Measurements from ENCODE around the gene FAM3A.

FAM3A gene

DNA sequence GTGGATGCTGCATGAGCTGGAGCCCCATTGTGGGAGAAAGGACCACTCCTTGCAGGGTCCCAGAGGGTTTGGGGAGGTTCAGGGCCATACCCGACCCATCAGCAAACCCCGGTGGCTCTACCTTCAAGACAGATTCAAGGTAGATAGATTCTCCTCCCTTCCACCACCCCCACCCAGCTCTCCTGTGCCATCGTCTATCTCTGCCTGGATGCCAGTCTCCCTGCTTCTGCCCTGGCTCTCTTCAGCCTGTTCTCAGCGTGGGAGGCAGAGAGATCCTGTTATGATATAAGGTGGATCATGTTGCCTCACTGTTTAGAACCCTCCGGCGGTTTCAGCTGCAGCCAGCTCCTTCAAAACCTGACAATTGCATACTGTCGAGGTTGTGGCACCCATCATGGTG is 42.3 kb downstream of the FAM3A start:
- DNase-seq (ENCODE audit: extremely low read depth, insufficient read length), result no peak
- Histone ChIP-seq H3K4me3 (replicated peaks; ENCODE audit: low read depth, low read length) (no peak overlapping the region), H3K27me3 (replicated peaks; ENCODE audit: control insufficient read depth, insufficient read depth, low read length) (no peaks in the 10 kb centered on the region), H3K36me3 (ENCODE audit: control insufficient read depth, insufficient read depth, low read length) (no peaks in the 10 kb centered on the region; the same call in 1 of the 2 replicates)
- TF ChIP-seq, protein P1, sequence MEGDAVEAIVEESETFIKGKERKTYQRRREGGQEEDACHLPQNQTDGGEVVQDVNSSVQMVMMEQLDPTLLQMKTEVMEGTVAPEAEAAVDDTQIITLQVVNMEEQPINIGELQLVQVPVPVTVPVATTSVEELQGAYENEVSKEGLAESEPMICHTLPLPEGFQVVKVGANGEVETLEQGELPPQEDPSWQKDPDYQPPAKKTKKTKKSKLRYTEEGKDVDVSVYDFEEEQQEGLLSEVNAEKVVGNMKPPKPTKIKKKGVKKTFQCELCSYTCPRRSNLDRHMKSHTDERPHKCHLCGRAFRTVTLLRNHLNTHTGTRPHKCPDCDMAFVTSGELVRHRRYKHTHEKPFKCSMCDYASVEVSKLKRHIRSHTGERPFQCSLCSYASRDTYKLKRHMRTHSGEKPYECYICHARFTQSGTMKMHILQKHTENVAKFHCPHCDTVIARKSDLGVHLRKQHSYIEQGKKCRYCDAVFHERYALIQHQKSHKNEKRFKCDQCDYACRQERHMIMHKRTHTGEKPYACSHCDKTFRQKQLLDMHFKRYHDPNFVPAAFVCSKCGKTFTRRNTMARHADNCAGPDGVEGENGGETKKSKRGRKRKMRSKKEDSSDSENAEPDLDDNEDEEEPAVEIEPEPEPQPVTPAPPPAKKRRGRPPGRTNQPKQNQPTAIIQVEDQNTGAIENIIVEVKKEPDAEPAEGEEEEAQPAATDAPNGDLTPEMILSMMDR (IDR thresholded peaks at IDR 0.05; ENCODE audit: insufficient read depth, low read length, poor library complexity, severe bottlenecking), result no peak

DNA sequence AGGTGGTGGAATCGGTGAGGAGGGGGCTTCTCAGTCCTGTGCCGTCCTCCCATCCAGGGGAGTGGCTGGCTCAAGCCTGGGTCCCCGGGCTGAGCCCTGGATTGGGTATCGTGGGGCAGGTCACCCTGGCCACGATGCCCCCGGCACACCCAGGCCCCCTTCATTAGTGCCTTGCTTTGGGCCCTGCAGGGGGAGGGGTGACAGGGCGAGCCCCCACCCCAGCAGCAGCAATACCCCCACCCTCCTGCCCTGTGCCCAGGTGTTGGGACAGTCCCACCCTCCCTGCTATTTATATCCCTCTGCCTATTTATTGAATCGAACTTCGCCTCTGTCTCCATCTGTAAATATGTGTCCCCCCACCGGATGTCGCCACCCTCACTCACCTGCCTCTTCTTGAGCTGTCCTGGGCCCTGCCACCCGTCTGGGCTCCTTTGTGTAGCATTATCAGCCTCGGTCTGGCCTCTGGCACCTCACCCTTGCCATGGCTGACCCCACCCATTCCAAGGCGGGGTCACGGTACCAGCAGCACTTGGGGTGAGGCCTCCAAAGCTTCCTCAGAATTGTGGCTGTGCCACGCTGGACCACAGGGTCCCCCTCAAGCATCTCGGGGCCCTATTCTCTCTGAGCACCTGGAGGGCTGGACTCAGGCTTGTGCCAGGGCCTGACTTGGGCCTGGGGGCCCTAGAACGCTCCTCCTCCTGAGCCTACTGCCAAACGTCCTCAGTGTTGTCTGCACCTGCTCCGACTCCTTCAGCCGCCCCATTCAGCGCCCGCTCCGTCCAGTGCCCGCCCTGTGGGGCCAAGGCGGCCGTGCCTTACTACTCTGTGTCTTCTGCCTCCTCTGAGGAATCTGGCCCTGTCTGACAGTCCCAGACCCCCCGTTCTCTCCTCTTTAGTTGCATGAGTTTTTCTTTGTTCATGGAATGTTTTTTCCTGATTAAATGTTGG is 43.1 kb downstream of the FAM3A start:
- no peak for DNase-seq (ENCODE audit: extremely low read depth, insufficient read length)
- no peaks in the 10 kb centered on the region; the same call in 1 of the 2 replicates for H3K36me3 ChIP-seq (ENCODE audit: control insufficient read depth, insufficient read depth, low read length)
- TF ChIP-seq, protein P1 (IDR thresholded peaks at IDR 0.05; ENCODE audit: insufficient read depth, low read length, poor library complexity, severe bottlenecking), result no peak

DNA sequence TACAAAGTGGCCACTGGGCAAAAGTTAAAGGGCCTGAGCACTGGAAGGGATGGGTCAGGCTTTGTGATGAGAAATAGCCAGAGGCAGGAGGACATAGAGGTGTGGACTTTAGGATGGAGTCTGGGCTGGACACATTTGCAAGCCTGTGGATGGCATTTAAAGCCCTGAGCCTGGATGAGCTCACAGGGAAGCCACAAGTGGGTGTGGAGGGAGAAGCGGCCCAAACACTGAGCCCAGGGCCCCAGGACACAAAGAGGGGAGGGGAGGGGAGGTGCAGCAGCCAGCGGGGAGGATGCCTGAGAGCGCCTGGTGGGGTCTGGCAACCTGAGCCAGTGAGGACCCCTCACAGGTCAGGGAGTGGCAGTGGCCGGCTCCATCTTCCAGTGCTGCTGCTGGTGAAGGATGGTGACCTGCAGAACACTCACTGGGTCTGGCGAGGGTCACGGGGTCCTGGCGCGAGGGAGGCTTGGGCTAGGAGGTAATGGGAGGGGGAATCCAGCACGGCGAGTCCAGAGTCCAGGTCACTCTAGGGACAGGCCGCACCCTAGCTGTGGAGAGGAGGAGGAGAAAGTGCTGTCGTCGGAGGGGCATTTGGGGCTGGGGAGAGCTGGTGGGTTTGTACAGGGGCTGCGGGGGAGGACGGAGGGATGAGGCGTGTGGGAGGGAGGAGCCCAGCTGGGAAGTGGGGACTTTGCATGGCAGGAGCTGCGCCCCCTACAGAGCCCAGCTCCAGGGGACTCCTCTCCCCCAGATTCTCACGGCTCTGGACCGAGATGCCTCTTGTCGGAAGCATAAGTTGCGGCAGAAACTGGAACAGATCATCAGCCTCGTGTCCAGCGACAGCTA is 44.0 kb downstream of the FAM3A start:
- DNase-seq (ENCODE audit: extremely low read depth, insufficient read length), result no peak
- Histone ChIP-seq H3K36me3 (ENCODE audit: control insufficient read depth, insufficient read depth, low read length) (no peaks in the 10 kb centered on the region; the same call in 1 of the 2 replicates), H3K4me3 (replicated peaks; ENCODE audit: low read depth, low read length) (no peak overlapping the region), H3K27me3 (replicated peaks; ENCODE audit: control insufficient read depth, insufficient read depth, low read length) (no peaks in the 10 kb centered on the region)
- TF ChIP-seq, protein P1 (IDR thresholded peaks at IDR 0.05; ENCODE audit: insufficient read depth, low read length, poor library complexity, severe bottlenecking), result no peak

More for the DNA sequence above, 43.1 kb downstream of the FAM3A start:
- H3K27me3 ChIP-seq (replicated peaks; ENCODE audit: control insufficient read depth, insufficient read depth, low read length), result no peaks in the 10 kb centered on the region
- no peak overlapping the region for H3K4me3 ChIP-seq (replicated peaks; ENCODE audit: low read depth, low read length)

DNA sequence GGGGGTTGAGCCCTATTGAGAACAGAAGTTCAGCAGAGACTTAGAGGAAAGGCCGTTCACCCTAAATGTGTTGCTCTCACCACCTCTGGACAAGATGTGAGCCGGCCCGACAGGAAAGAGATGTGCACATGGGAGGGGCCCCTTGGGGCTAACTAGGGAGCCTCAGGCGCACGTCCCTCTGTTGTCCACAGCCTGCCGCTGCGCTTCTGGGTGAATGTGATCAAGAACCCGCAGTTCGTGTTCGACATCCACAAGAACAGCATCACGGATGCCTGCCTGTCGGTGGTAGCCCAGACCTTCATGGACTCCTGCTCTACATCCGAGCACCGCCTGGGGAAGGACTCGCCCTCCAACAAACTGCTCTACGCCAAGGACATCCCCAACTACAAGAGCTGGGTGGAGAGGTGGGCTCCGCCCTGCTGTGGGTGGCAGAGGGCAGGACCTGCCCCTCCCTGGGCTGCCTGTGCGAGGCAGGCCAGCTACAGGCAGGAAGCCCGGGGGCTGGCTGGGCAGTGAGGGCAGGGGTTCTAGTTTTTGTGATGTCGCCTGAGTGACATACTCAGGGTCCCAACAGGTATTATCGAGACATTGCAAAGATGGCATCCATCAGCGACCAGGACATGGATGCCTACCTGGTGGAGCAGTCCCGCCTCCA is 45.0 kb downstream of the FAM3A start:
- no peak for DNase-seq (ENCODE audit: extremely low read depth, insufficient read length)

DNA sequence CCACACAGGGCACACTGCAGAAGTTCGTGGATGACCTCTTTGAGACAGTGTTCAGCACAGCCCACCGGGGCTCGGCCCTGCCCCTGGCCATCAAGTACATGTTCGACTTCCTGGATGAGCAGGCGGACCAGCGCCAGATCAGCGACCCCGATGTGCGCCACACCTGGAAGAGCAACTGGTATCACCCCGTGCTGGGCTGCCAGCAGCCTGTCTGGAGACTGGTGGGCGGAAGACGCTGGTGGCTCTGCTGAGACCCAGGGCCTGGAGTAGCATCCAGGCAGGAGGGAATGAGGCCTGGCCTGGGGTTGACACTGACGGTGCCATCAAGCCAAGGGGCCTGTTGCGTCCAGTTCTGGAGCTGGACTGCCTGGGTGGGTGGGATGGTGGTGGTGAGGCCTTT is 45.6 kb downstream of the FAM3A start:
- DNase-seq (ENCODE audit: extremely low read depth, insufficient read length), result no peak
- Histone ChIP-seq H3K27me3 (replicated peaks; ENCODE audit: control insufficient read depth, insufficient read depth, low read length) (no peaks in the 10 kb centered on the region), H3K4me3 (replicated peaks; ENCODE audit: low read depth, low read length) (no peak overlapping the region), H3K36me3 (ENCODE audit: control insufficient read depth, insufficient read depth, low read length) (no peaks in the 10 kb centered on the region; the same call in 1 of the 2 replicates)
- TF ChIP-seq, protein P1 (IDR thresholded peaks at IDR 0.05; ENCODE audit: insufficient read depth, low read length, poor library complexity, severe bottlenecking), result no peak

More for the DNA sequence above, 45.0 kb downstream of the FAM3A start:
- no peaks in the 10 kb centered on the region for H3K27me3 ChIP-seq (replicated peaks; ENCODE audit: control insufficient read depth, insufficient read depth, low read length)
- no peaks in the 10 kb centered on the region; the same call in 1 of the 2 replicates for H3K36me3 ChIP-seq (ENCODE audit: control insufficient read depth, insufficient read depth, low read length)
- TF ChIP-seq, protein P1 (IDR thresholded peaks at IDR 0.05; ENCODE audit: insufficient read depth, low read length, poor library complexity, severe bottlenecking), result no peak
- no peak overlapping the region for H3K4me3 ChIP-seq (replicated peaks; ENCODE audit: low read depth, low read length)
